HUES64 (cell line): ENCODE data around the gene SLIT1.

ENCODE experiments used
- H3K27ac ChIP-seq: 2 replicates; pipeline ENCODE4 v1.7.0; 2013; ENCODE audit warnings: low read depth, low read length, inconsistent platforms
- H3K27me3 ChIP-seq: 2 replicates; pipeline ENCODE4 v1.6.1; 2013; ENCODE audit warnings: mild to moderate bottlenecking, low read length; ENCODE audit not compliant: insufficient read depth
- H3K36me3 ChIP-seq: 2 replicates; pipeline ENCODE4 v1.6.1; 2013; ENCODE audit warnings: mild to moderate bottlenecking, low read length; ENCODE audit not compliant: insufficient read depth
- H3K4me1 ChIP-seq: 2 replicates; pipeline ENCODE4 v1.6.1; 2013; ENCODE audit warnings: mild to moderate bottlenecking, low read length, moderate library complexity; ENCODE audit not compliant: insufficient read depth
- H3K4me3 ChIP-seq: 2 replicates; pipeline ENCODE4 v1.5.1; 2013; ENCODE audit warnings: mild to moderate bottlenecking, low read length, moderate library complexity
- H3K9ac ChIP-seq: 2 replicates; pipeline ENCODE4 v1.6.1; 2013; ENCODE audit warnings: mild to moderate bottlenecking, low read depth, low read length
- H3K9me3 ChIP-seq: 2 replicates; pipeline ENCODE4 v1.6.1; 2013; ENCODE audit warnings: low read depth, low read length; ENCODE audit not compliant: insufficient read depth
- WGBS: fragments of 150-250, 120-280 bp; methylation state at CpG from one replicate; pipeline ENCODE4 v1.1.7; 2013; ENCODE audit warnings: missing lambda C conversion rate; 5-methylcytosine and 5-hydroxymethylcytosine counted together

The SLIT1 gene

DNA sequence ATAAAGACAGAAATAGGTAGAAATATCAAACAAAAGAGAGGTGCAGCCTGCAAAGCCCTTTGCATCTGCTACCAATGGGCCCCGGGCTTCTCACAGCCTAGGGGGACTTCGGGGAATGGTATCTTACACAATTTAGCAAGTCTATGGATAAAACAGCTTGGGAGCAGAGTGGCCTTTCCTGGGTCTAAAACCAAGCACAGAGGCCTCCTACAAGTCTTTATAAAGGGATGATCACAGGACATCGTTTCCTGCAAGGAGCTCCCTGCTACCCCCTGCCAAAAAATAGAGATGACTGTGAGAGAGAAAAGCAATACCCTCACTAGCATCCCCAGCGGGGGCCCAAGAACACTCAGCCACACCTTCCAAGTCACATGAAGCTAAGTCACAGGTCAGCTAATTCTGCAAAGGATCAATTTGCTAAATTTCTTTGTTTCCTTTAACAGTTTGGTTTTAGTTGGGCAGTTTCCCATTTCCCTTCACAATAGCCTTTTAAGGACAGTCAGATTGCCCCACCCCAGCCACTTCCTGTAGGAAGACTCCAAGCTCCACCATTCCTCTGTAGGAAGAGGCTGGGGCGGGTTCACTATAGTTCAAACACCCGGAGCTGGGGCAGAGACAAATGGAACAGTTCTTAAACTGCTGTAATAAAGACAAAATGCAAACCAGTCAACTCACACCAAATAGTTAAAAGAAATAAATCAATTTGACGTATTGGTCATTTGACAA is 105.5 kb downstream of the SLIT1 start:
- H3K36me3 ChIP-seq = no peaks in the 10 kb centered on the region
- no peak overlapping the region for H3K4me3 ChIP-seq
- H3K4me1 ChIP-seq = peaks cover 28% of the 10 kb centered on the region; the same call in 1 of the 2 replicates
- H3K9me3 ChIP-seq = no peaks in the 10 kb centered on the region
- peak overlapping the region; percentile 31; the same call in 1 of the 2 replicates for H3K27ac ChIP-seq
- 46% methylated on average over 7 of the region's 7 CpGs for WGBS
- H3K9ac ChIP-seq = no peak overlapping the region
- H3K27me3 ChIP-seq = no peaks in the 10 kb centered on the region

DNA sequence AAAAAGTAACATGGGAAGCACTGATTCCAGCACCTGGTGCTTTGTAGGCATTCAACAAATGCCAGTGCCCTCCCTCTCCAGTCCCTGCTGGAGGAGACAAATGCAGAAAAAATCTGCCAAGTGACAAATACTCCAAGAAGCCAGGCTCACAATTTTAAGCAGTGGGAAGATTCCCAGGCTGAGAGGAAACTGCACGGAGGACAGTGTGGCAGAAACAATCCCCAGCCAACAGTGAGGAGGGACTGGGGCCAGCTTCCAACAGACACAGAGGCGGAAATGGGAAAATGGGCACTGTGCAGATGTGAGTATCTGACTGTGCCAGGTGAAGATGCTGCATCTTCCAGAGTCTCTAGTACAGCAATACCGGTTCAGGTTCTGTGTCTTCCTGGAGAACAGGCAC is 106.3 kb downstream of the SLIT1 start:
- H3K27me3 ChIP-seq = no peaks in the 10 kb centered on the region
- no peaks in the 10 kb centered on the region for H3K9me3 ChIP-seq
- WGBS = 66% methylated on average over 3 of the region's 3 CpGs
- peaks cover 28% of the 10 kb centered on the region; the same call in 1 of the 2 replicates for H3K4me1 ChIP-seq
- no peak overlapping the region for H3K4me3 ChIP-seq
- H3K9ac ChIP-seq = no peak overlapping the region
- H3K36me3 ChIP-seq = no peaks in the 10 kb centered on the region
- H3K27ac ChIP-seq = no peak overlapping the region

GRCh38 chr10:97078938-97079445 is 106.8 kb downstream of the SLIT1 start:
- Histone ChIP-seq H3K9me3 (no peaks in the 10 kb centered on the region), H3K9ac (no peak overlapping the region), H3K27me3 (no peaks in the 10 kb centered on the region), H3K4me1 (peaks cover 28% of the 10 kb centered on the region; the same call in 1 of the 2 replicates), H3K36me3 (no peaks in the 10 kb centered on the region), H3K4me3 (no peak overlapping the region), H3K27ac (no peak overlapping the region)
- WGBS = 94% methylated on average over 1 of the region's 2 CpGs

DNA sequence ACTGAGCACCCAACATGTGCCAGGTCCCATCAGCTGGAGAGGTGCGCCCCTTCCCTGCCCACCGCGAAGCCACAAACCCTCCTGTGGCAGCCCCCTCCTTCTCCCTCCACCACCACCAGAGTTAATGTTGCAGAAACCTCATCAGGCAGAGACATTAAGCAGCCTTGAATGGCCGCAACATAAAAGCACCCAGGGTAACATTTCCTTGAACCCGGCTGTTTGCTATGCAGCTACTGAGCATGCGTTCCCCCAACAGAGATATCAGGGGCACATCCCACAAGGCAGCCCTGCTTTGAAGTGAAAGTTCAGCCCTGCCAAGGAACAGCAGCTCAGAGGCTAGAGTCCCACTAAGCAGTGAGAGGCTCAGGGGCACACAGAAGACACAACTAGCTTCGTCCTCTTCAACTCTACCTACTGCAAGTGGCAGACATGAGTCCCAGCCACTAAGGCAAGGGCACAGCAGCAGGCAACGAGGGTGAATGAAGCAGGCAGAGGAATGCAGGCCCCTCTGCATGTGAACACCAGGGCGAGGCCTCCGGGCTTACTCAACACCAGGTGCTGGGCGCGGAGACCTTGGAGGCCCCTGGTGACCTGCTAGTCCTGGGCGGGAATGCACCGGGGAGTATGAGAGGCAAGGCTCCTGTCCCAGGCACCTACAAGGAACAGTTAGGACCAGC is 107.4 kb downstream of the SLIT1 start:
- H3K27ac ChIP-seq = no peak overlapping the region
- WGBS = 75% methylated on average over 14 of the region's 14 CpGs
- no peak overlapping the region for H3K4me3 ChIP-seq
- peaks cover 28% of the 10 kb centered on the region; the same call in 1 of the 2 replicates for H3K4me1 ChIP-seq
- H3K36me3 ChIP-seq = no peaks in the 10 kb centered on the region
- H3K27me3 ChIP-seq = no peaks in the 10 kb centered on the region
- no peak overlapping the region; the same call in 1 of the 2 replicates for H3K9ac ChIP-seq
- H3K9me3 ChIP-seq = no peaks in the 10 kb centered on the region

GRCh38 chr10:97076781-97077180 is 109.0 kb downstream of the SLIT1 start:
- 92% methylated on average over 6 of the region's 6 CpGs for WGBS
- Histone ChIP-seq H3K9me3 (no peaks in the 10 kb centered on the region), H3K9ac (no peak overlapping the region), H3K36me3 (no peaks in the 10 kb centered on the region), H3K27ac (no peak overlapping the region), H3K27me3 (no peaks in the 10 kb centered on the region), H3K4me1 (peaks cover 28% of the 10 kb centered on the region; the same call in 1 of the 2 replicates), H3K4me3 (no peak overlapping the region)

GRCh38 chr10:97075961-97076525 is 109.7 kb downstream of the SLIT1 start:
- 72% methylated on average over 7 of the region's 7 CpGs for WGBS
- no peaks in the 10 kb centered on the region for H3K27me3 ChIP-seq
- no peaks in the 10 kb centered on the region for H3K36me3 ChIP-seq
- no peak overlapping the region for H3K4me3 ChIP-seq
- no peak overlapping the region for H3K9ac ChIP-seq
- no peaks in the 10 kb centered on the region for H3K9me3 ChIP-seq
- no peak overlapping the region for H3K27ac ChIP-seq
- H3K4me1 ChIP-seq = peaks cover 28% of the 10 kb centered on the region; the same call in 1 of the 2 replicates

GRCh38 chr10:97075421-97075820 is 110.3 kb downstream of the SLIT1 start:
- H3K36me3 ChIP-seq = no peaks in the 10 kb centered on the region
- peaks cover 22% of the 10 kb centered on the region; the same call in 1 of the 2 replicates for H3K4me1 ChIP-seq
- whole genome bisulfite sequencing = 77% methylated on average over 6 of the region's 7 CpGs
- H3K9me3 ChIP-seq = no peaks in the 10 kb centered on the region
- no peak overlapping the region for H3K27ac ChIP-seq
- no peak overlapping the region for H3K4me3 ChIP-seq
- no peak overlapping the region for H3K9ac ChIP-seq
- H3K27me3 ChIP-seq = no peaks in the 10 kb centered on the region

- Histone ChIP-seq H3K4me3 (no peak overlapping the region), H3K9me3 (0 out of 2 replicates have a peak, but pooled peaks cover 2% of the 10 kb centered on the region), H3K27me3 (no peaks in the 10 kb centered on the region), H3K36me3 (no peaks in the 10 kb centered on the region), H3K9ac (no peak overlapping the region), H3K27ac (no peak overlapping the region), H3K4me1 (peaks cover 13% of the 10 kb centered on the region; the same call in 1 of the 2 replicates)
- 92% methylated on average over 14 of the region's 15 CpGs for WGBS
These were observed 111.3 kb downstream of the SLIT1 start for GRCh38 chr10:97074256-97075145.

DNA sequence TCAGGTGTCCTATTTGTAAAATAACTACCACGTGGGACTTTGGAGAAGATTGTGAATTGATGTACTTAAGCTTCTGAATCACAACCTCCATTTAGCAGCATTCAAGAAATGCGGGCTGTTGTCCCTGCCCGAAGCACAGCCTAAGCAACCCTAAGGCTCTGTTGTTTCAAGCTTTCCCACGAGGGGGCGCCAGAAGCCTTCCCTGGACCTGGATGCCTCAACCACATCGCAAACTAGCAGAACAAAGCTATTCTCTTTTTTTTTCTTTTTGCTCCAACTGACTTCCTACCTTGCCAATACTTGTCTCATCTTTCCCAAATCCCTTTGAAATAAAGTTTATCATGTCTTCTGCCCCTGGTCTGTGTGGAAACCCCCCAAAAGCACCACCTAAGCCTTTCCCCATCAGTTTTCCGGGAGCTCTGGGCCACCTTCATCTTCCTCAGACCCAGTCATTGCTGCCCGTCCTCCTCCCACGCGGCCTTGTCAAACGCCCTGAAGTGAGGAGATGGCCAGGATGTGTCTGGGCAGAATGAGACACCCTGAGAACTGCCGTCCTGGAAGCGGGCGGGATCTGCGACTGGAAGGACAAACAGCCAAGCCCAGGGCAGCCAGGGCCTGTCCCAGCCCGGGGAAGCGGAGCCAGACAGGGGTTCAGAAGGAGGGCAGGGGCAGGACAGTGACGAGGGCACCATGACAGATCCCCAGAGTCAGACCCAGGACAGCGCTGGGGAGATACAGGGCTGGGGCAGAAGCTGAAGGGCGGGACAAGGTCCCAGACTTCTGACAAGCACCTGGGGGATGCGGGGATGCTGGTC is 112.7 kb downstream of the SLIT1 start:
- H3K27me3 ChIP-seq = no peaks in the 10 kb centered on the region
- H3K4me1 ChIP-seq = 0 out of 2 replicates have a peak, but pooled peaks cover 4% of the 10 kb centered on the region
- H3K9me3 ChIP-seq = 0 out of 2 replicates have a peak, but pooled peaks cover 2% of the 10 kb centered on the region
- H3K36me3 ChIP-seq = no peaks in the 10 kb centered on the region
- no peak overlapping the region for H3K9ac ChIP-seq
- H3K27ac ChIP-seq = no peak overlapping the region
- no peak overlapping the region for H3K4me3 ChIP-seq
- 57% methylated on average over 21 of the region's 21 CpGs for WGBS

GRCh38 chr10:97071496-97071895 is 114.3 kb downstream of the SLIT1 start:
- H3K4me1 ChIP-seq = 0 out of 2 replicates have a peak, but pooled peaks cover 4% of the 10 kb centered on the region
- 89% methylated on average over 7 of the region's 7 CpGs for WGBS
- no peaks in the 10 kb centered on the region for H3K36me3 ChIP-seq
- H3K9me3 ChIP-seq = 0 out of 2 replicates have a peak, but pooled peaks cover 2% of the 10 kb centered on the region
- H3K27me3 ChIP-seq = no peaks in the 10 kb centered on the region
- no peak overlapping the region for H3K4me3 ChIP-seq
- no peak overlapping the region for H3K27ac ChIP-seq
- no peak overlapping the region for H3K9ac ChIP-seq
